ENCODE measurements around the gene ETFRF1.

GRCh38 chr12:25236626-25237025 lies 41.6 kb downstream of the ETFRF1 start:
- TF ChIP-seq CTCF (IDR thresholded peaks at IDR 0.05; ENCODE audit: poor library complexity) (no peak), EZH2 (IDR thresholded peaks at IDR 0.05; ENCODE audit: borderline replicate concordance) (no peak), EZH2phosphoT487 (IDR thresholded peaks at IDR 0.05; ENCODE audit: low read depth, severe bottlenecking, unreplicated experiment) (no peak)

Measured in hepatocyte (in vitro differentiated cells).